Measurements from ENCODE around the gene SLC25A31.

The SLC25A31 gene

DNA sequence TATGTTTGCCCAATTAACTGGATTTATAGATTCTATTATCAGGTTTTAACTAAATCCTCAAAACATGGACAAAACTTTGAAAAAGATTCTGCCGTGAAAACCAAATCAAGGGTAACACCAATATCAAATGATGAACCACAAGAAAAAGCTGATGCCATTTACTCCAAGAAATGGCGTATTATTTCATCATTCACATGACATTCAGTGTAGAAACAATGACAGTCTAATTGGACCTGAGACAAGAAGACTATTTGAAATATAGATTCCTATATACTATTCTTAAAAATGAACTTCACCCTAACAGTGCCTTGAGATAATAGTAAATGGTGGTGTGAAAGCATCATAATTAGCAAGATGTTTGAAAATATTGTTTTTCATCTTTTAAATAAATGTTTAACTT, 4.8 kb downstream of the SLC25A31 start:
- no peak overlapping the region for H3K4me3 ChIP-seq (ENCODE audit: insufficient read depth, low read length, poor library complexity, severe bottlenecking)
- no peaks in the 10 kb centered on the region for H3K36me3 ChIP-seq (ENCODE audit: low read length)
- no peaks in the 10 kb centered on the region for H3F3A ChIP-seq (ENCODE audit: insufficient read depth)
- no peaks in the 10 kb centered on the region for H3K9me2 ChIP-seq (replicated peaks; ENCODE audit: insufficient read depth, low read length)
- no peaks in the 10 kb centered on the region for H4K20me1 ChIP-seq (ENCODE audit: low read depth, low read length)
- no peak overlapping the region for H3K4me2 ChIP-seq (ENCODE audit: low read depth, low read length, poor library complexity, severe bottlenecking)
- no peaks in the 10 kb centered on the region for H3K9me3 ChIP-seq (ENCODE audit: insufficient read depth, low read length)
- TF ChIP-seq EZH2phosphoT487 (conservative IDR thresholded peaks at IDR 0.05; ENCODE audit: low read length): no peak
- TF ChIP-seq, protein P1, sequence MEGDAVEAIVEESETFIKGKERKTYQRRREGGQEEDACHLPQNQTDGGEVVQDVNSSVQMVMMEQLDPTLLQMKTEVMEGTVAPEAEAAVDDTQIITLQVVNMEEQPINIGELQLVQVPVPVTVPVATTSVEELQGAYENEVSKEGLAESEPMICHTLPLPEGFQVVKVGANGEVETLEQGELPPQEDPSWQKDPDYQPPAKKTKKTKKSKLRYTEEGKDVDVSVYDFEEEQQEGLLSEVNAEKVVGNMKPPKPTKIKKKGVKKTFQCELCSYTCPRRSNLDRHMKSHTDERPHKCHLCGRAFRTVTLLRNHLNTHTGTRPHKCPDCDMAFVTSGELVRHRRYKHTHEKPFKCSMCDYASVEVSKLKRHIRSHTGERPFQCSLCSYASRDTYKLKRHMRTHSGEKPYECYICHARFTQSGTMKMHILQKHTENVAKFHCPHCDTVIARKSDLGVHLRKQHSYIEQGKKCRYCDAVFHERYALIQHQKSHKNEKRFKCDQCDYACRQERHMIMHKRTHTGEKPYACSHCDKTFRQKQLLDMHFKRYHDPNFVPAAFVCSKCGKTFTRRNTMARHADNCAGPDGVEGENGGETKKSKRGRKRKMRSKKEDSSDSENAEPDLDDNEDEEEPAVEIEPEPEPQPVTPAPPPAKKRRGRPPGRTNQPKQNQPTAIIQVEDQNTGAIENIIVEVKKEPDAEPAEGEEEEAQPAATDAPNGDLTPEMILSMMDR (IDR thresholded peaks at IDR 0.05; ENCODE audit: insufficient read depth, low read length, poor library complexity, severe bottlenecking): no peak
- no peaks in the 10 kb centered on the region for H3K27me3 ChIP-seq (ENCODE audit: low read length)
- no peak overlapping the region for H3K9ac ChIP-seq (ENCODE audit: low read length)
- H3K27ac ChIP-seq (ENCODE audit: low read depth, low read length): no peak overlapping the region
- H2AFZ ChIP-seq (ENCODE audit: low read depth, low read length, severe bottlenecking): no peak overlapping the region
- no peaks in the 10 kb centered on the region for H3K79me2 ChIP-seq (ENCODE audit: insufficient read depth, low read length)

DNA sequence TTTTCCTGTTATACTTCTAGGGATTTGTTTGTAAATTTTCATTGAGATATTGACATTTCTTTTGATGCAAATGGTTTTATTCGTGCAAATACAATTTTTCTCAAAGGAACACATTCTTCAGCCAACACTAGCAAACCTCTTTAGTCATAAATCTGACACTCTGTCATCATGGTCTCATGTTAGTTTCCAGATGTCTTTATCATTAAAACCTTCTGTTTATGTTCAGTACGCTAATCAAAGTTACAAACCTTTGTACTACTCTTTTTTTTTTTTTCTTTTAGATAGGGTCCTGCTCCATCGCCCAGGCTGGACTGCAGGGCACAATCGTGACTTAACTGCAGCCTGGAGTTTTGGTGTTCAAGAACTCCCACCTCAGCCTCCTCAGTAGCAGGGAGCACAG, 7.1 kb downstream of the SLC25A31 start:
- Histone ChIP-seq H2AFZ (ENCODE audit: low read depth, low read length, severe bottlenecking) (no peak overlapping the region), H3K27ac (ENCODE audit: low read depth, low read length) (no peak overlapping the region), H3K79me2 (ENCODE audit: insufficient read depth, low read length) (no peaks in the 10 kb centered on the region), H3K9me2 (replicated peaks; ENCODE audit: insufficient read depth, low read length) (no peaks in the 10 kb centered on the region), H3F3A (ENCODE audit: insufficient read depth) (no peaks in the 10 kb centered on the region), H4K20me1 (ENCODE audit: low read depth, low read length) (no peaks in the 10 kb centered on the region), H3K4me3 (ENCODE audit: insufficient read depth, low read length, poor library complexity, severe bottlenecking) (no peak overlapping the region), H3K9ac (ENCODE audit: low read length) (no peak overlapping the region), H3K36me3 (ENCODE audit: low read length) (no peaks in the 10 kb centered on the region), H3K9me3 (ENCODE audit: insufficient read depth, low read length) (no peaks in the 10 kb centered on the region), H3K4me2 (ENCODE audit: low read depth, low read length, poor library complexity, severe bottlenecking) (no peak overlapping the region), H3K27me3 (ENCODE audit: low read length) (no peaks in the 10 kb centered on the region)
- no peak for TF ChIP-seq EZH2phosphoT487 (conservative IDR thresholded peaks at IDR 0.05; ENCODE audit: low read length)
- TF ChIP-seq, protein P1 (IDR thresholded peaks at IDR 0.05; ENCODE audit: insufficient read depth, low read length, poor library complexity, severe bottlenecking): no peak

DNA sequence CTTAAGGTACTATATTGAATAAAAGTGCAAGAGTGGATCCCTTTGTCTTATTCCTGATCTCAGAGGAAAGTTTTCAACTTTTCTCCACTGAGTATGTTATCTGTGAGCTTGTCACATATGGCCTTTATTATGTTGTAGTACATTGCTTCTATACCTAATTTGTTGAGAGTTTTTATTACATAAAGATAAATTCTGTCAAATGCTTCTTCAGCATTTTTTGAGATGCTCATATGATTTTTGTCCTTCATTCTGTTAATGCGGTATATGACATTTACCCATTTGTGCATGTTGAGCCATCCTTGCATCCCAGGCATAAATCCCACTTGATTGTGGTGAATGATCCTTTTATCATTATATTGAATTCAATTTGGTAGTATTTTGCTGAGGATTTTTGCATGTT, 11.0 kb downstream of the SLC25A31 start:
- Histone ChIP-seq H3K9me3 (ENCODE audit: insufficient read depth, low read length) (no peaks in the 10 kb centered on the region), H3K9ac (ENCODE audit: low read length) (no peak overlapping the region), H2AFZ (ENCODE audit: low read depth, low read length, severe bottlenecking) (no peak overlapping the region), H4K20me1 (ENCODE audit: low read depth, low read length) (no peaks in the 10 kb centered on the region), H3K4me3 (ENCODE audit: insufficient read depth, low read length, poor library complexity, severe bottlenecking) (no peak overlapping the region), H3K36me3 (ENCODE audit: low read length) (no peaks in the 10 kb centered on the region), H3K79me2 (ENCODE audit: insufficient read depth, low read length) (no peaks in the 10 kb centered on the region), H3K4me2 (ENCODE audit: low read depth, low read length, poor library complexity, severe bottlenecking) (no peak overlapping the region), H3K27me3 (ENCODE audit: low read length) (no peaks in the 10 kb centered on the region), H3K27ac (ENCODE audit: low read depth, low read length) (no peak overlapping the region), H3F3A (ENCODE audit: insufficient read depth) (no peaks in the 10 kb centered on the region), H3K9me2 (replicated peaks; ENCODE audit: insufficient read depth, low read length) (no peaks in the 10 kb centered on the region)
- TF ChIP-seq EZH2phosphoT487 (conservative IDR thresholded peaks at IDR 0.05; ENCODE audit: low read length): no peak
- TF ChIP-seq, protein P1 (IDR thresholded peaks at IDR 0.05; ENCODE audit: insufficient read depth, low read length, poor library complexity, severe bottlenecking): no peak

Data from SU-DHL-6 (cell line).